ENCODE measurements around the gene DCLRE1B. TPM values are rescaled to one million over a fixed set of nuclear protein-coding genes. Genes with fewer than 3 reads are reported as not detected.

The DCLRE1B gene
- total RNA-seq, 4 donors from 2014 or later: 1.4 to 3.3 (median 1.7) TPM

DNA sequence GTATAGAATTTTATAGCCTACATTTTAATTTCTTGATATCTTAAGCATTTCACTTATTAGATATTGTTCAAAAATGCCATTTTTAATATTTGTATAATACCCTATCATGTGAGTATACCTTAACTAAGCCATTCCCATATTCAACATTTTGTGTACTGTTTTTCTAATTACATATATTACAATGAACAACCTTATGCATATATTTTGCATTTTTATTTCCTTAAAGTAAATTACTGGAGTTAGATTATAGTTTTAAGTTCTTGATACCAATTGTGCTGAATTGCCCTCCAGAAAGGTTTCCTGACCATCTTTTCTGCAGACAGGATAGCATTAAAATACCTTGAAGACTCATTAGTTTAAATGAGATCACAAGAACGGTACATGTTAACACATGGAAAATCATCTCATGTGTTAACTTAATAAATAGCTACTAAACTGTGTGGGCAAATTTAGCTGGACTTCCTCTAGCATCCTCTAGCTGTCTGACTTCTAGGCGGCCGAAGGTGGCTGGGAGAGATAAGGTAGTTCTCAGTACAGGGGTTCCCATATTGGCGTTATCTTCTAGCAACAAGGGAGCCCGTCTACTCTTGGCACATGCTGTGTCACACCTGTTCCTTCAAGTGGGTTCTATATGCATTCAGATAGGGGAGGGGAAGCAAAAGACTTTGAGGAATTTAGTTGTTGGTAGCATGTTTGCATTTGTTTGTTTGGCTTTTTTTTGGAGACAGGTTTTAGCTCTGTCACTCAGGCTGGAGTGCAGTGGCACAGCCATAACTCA is 8.9 kb downstream of the DCLRE1B start:
- no peak for DNase-seq
- in situ Hi-C loops (cut with MboI; ENCODE audit: low sequenced_read_pairs in 4 of 4) (loop anchor here in 2 of 4 donors (25.0 kb wide), 2 partner anchors 527 to 1302 kb away; partner anchors contain the start of genes CAPZA1 (in 1 of the 2), MAGI3 (in 1 of the 2) and ST7L (in 1 of the 2)), intact Hi-C loops (cut with DNase I; ENCODE audit: low total_unique reads) (loop anchor here (2.0 kb wide), 1 partner anchor 15 kb away; the partner anchor contains the start of gene HIPK1)
- Histone ChIP-seq H3K4me3 (no peak overlapping the region), H3K27me3 (no peaks in the 10 kb centered on the region), H3K36me3 (peaks cover 0 to 15% of the 10 kb centered on the region in 2 donors), H3K27ac (peak overlapping the region in 1 of 4 donors; percentile 73), H3K4me1 (peaks cover 17 to 18% of the 10 kb centered on the region in 2 donors), H3K9me3 (no peaks in the 10 kb centered on the region)
- TF ChIP-seq, protein P1, sequence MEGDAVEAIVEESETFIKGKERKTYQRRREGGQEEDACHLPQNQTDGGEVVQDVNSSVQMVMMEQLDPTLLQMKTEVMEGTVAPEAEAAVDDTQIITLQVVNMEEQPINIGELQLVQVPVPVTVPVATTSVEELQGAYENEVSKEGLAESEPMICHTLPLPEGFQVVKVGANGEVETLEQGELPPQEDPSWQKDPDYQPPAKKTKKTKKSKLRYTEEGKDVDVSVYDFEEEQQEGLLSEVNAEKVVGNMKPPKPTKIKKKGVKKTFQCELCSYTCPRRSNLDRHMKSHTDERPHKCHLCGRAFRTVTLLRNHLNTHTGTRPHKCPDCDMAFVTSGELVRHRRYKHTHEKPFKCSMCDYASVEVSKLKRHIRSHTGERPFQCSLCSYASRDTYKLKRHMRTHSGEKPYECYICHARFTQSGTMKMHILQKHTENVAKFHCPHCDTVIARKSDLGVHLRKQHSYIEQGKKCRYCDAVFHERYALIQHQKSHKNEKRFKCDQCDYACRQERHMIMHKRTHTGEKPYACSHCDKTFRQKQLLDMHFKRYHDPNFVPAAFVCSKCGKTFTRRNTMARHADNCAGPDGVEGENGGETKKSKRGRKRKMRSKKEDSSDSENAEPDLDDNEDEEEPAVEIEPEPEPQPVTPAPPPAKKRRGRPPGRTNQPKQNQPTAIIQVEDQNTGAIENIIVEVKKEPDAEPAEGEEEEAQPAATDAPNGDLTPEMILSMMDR (IDR thresholded peaks at IDR 0.05 in 4 of 5, conservative IDR thresholded peaks at IDR 0.05 in 1 of 5): no peak
- TF ChIP-seq POLR2A (IDR thresholded peaks at IDR 0.05): no peak
- no peak for ATAC-seq

- Histone ChIP-seq H3K4me3 (no peak overlapping the region), H3K36me3 (peaks cover 0 to under 1% of the 10 kb centered on the region in 2 donors), H3K27me3 (no peaks in the 10 kb centered on the region), H3K9me3 (no peaks in the 10 kb centered on the region), H3K4me1 (peaks cover 17% of the 10 kb centered on the region in 2 donors), H3K27ac (no peak overlapping the region)
- no peak for DNase-seq
- intact Hi-C loops (cut with DNase I; ENCODE audit: low total_unique reads): no loop called here
- in situ Hi-C loops (cut with MboI; ENCODE audit: low sequenced_read_pairs in 4 of 4): loop anchor here in 2 of 4 donors (25.0 kb wide), 2 partner anchors 530 to 1305 kb away; partner anchors contain the start of genes CAPZA1 (in 1 of the 2), MAGI3 (in 1 of the 2) and ST7L (in 1 of the 2)
- no peak for ATAC-seq
- no peak for TF ChIP-seq POLR2A (IDR thresholded peaks at IDR 0.05)
- TF ChIP-seq, protein P1 (IDR thresholded peaks at IDR 0.05 in 4 of 5, conservative IDR thresholded peaks at IDR 0.05 in 1 of 5): no peak
These were observed 11.8 kb downstream of the DCLRE1B start for GRCh38 chr1:113916974-113917373.

GRCh38 chr1:113917400-113918082 is 12.4 kb downstream of the DCLRE1B start:
- intact Hi-C loops (cut with DNase I; ENCODE audit: low total_unique reads): no loop called here
- no peak for ATAC-seq
- H3K27me3 ChIP-seq: no peaks in the 10 kb centered on the region
- TF ChIP-seq POLR2A (IDR thresholded peaks at IDR 0.05): no peak
- TF ChIP-seq, protein P1 (IDR thresholded peaks at IDR 0.05 in 4 of 5, conservative IDR thresholded peaks at IDR 0.05 in 1 of 5): no peak
- H3K9me3 ChIP-seq: no peaks in the 10 kb centered on the region
- in situ Hi-C loops (cut with MboI; ENCODE audit: low sequenced_read_pairs in 4 of 4): loop anchor here in 2 of 4 donors (25.0 kb wide), 2 partner anchors 530 to 1305 kb away; partner anchors contain the start of genes CAPZA1 (in 1 of the 2), MAGI3 (in 1 of the 2) and ST7L (in 1 of the 2)
- no peak overlapping the region for H3K27ac ChIP-seq
- DNase-seq: no peak
- peaks cover 11% of the 10 kb centered on the region in 2 donors for H3K4me1 ChIP-seq
- no peaks in the 10 kb centered on the region for H3K36me3 ChIP-seq
- H3K4me3 ChIP-seq: no peak overlapping the region

DNA sequence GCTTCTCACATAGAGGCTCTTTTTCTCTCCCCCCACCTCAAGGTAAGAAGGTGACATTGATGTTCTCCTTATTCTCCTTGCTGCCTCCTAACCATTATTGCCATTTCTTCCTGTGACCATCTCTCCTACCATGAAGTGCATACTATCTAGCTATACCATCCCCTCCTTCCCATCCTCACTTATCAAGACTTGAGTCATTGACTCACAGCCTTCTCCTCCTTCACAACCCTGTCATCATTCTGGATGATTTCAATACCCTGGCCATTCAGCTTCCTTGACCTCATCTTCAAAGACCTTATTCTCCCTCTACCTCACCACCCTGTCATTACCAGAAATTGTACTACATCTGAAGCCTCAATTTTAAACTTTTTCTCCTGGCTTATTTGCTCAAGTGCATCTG is 13.1 kb downstream of the DCLRE1B start:
- DNase-seq (no peak), ATAC-seq (no peak)
- H3K4me3 ChIP-seq: no peak overlapping the region
- H3K4me1 ChIP-seq: peaks cover 4% of the 10 kb centered on the region in 2 donors
- no peaks in the 10 kb centered on the region for H3K36me3 ChIP-seq
- TF ChIP-seq POLR2A (IDR thresholded peaks at IDR 0.05): no peak
- TF ChIP-seq, protein P1 (IDR thresholded peaks at IDR 0.05 in 4 of 5, conservative IDR thresholded peaks at IDR 0.05 in 1 of 5): no peak
- in situ Hi-C loops (cut with MboI; ENCODE audit: low sequenced_read_pairs in 4 of 4): loop anchor here in 2 of 4 donors (25.0 kb wide), 2 partner anchors 531 to 1306 kb away; partner anchors contain the start of genes CAPZA1 (in 1 of the 2), MAGI3 (in 1 of the 2) and ST7L (in 1 of the 2)
- H3K9me3 ChIP-seq: no peaks in the 10 kb centered on the region
- no peaks in the 10 kb centered on the region for H3K27me3 ChIP-seq
- no peak overlapping the region for H3K27ac ChIP-seq
- intact Hi-C loops (cut with DNase I; ENCODE audit: low total_unique reads): no loop called here
